Prostate gland (tissue), 2 donors: ENCODE measurements around the gene OOSP4A. TPM values are rescaled to one million over a fixed set of nuclear protein-coding genes. Genes with fewer than 3 reads are reported as not detected.
"Not testable (repeated sequence)": the region's sequence is repeated elsewhere in the genome, so short reads cannot be mapped to it uniquely, and the experiment has no call there.

Experiments used
- DNase-seq: peaks from one replicate; pipeline ENCODE4 v3.0.0-alpha.2; 2019; ENCODE audit warnings: low spot score
- H3K27ac ChIP-seq, 2 donors: fragments of 200-600 bp; sonication (generic); 2 replicates each; pipeline ENCODE4 v1.5.1; 2017 to 2019
- H3K27me3 ChIP-seq: fragments of 200-600 bp; sonication (generic); replicated peaks from 2 replicates; pipeline ENCODE4 v1.5.1; 2019; ENCODE audit not compliant: insufficient read depth
- H3K36me3 ChIP-seq, 2 donors: fragments of 200-600 bp; sonication (generic); 1 replicate in 1 of 2; 2 replicates in 1 of 2; pipeline versions ENCODE4 v1.5.1 to v1.8.1; 2017 to 2019
- H3K4me1 ChIP-seq: fragments of 200-600 bp; sonication (generic); replicated peaks from 2 replicates; pipeline ENCODE4 v1.5.1; 2019
- H3K4me3 ChIP-seq, 2 donors: fragments of 200-600 bp; sonication (generic); 2 replicates each; pipeline ENCODE4 v1.5.1; 2017 to 2019
- H3K9me3 ChIP-seq: fragments of 200-600 bp; sonication (generic); 2 replicates; pipeline ENCODE4 v1.5.1; 2017
- POLR2A ChIP-seq: fragments of 450-650 bp; IDR thresholded peaks from one replicate; pipeline ENCODE4 v1.6.1; 2016; ENCODE audit warnings: antibody characterized with exemption, mild to moderate bottlenecking
- POLR2AphosphoS5 ChIP-seq: sonication (generic); formaldehyde crosslinking; IDR thresholded peaks from one replicate; pipeline ENCODE4 v1.6.1; 2017; ENCODE audit warnings: antibody characterized with exemption
- WGBS: methylation state at CpG from one replicate; pipeline ENCODE4 v1.1.5; 2018; 5-methylcytosine and 5-hydroxymethylcytosine counted together
- intact Hi-C: fragments of 100-400 bp; cut with DNase I; formaldehyde crosslinking; loops from one replicate; pipeline ENCODE4 v1.14.2; 2022
- total RNA-seq, 2 donors: library from RNA; depleted of rRNA; stranded (reverse); fragments of >200 nt; gene quantifications; one replicate each; pipeline ENCODE4 v1.1.0, GENCODE V29; 2016
- TF ChIP-seq, protein P1 (sequence below), 4 experiments: fragments of 200-600 bp in 2 of 4; fragments of 450-650 bp in 2 of 4; sonication (generic) in 2 of 4; IDR thresholded peaks; 1 replicate in 3 of 4; 2 replicates in 1 of 4; pipeline ENCODE4 v1.5.1; 2016 to 2019; ENCODE audit warnings: antibody characterized with exemption in 4 of 4, mild to moderate bottlenecking in 2 of 4, moderate library complexity in 2 of 4

The OOSP4A gene
- total RNA-seq, 2 donors from 2014 or later, result not detected

DNA sequence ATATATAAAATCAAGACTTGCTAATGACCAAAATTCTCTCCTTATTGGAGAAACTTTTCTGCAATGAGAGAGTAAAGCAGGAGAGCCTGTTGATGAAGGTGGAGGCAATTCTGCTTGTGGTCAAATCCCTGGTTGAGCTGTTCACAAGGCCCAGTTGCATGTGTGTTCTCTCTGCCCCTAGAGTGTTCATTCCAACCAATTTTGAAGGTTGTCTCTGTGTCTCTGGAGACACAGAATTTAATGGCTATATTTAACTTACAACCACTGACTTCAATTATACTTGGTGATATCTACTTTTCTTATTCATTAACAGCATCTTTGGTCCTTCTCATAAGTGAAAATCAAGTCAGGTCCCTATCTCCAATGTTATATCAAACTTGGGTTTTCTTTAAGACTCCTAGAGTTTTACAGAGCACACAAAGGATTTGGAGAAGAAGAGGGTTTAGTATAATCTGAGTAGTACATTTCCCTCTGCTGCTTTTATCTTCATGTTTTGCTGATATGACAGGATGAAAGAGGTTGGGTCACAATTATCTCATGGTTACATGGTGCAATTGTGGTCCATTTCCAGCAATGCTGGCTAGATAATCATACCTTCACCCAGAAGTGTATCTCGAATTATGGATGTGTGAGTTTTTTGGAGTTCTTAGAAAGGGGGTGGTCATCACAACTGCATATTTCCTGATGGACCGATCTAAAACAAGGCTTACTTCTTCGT is 4.0 kb downstream of the OOSP4A start:
- no peak overlapping the region for H3K4me3 ChIP-seq
- no peaks in the 10 kb centered on the region for H3K9me3 ChIP-seq
- no peak for DNase-seq
- no peaks in the 10 kb centered on the region for H3K4me1 ChIP-seq
- no peaks in the 10 kb centered on the region for H3K36me3 ChIP-seq
- no peak overlapping the region for H3K27ac ChIP-seq
- WGBS, result 93% methylated on average over 3 of the region's 3 CpGs
- no peaks in the 10 kb centered on the region for H3K27me3 ChIP-seq
- intact Hi-C loops, result no loop called here
- no peak for TF ChIP-seq POLR2AphosphoS5
- no peak for TF ChIP-seq POLR2A
- TF ChIP-seq, protein P1, sequence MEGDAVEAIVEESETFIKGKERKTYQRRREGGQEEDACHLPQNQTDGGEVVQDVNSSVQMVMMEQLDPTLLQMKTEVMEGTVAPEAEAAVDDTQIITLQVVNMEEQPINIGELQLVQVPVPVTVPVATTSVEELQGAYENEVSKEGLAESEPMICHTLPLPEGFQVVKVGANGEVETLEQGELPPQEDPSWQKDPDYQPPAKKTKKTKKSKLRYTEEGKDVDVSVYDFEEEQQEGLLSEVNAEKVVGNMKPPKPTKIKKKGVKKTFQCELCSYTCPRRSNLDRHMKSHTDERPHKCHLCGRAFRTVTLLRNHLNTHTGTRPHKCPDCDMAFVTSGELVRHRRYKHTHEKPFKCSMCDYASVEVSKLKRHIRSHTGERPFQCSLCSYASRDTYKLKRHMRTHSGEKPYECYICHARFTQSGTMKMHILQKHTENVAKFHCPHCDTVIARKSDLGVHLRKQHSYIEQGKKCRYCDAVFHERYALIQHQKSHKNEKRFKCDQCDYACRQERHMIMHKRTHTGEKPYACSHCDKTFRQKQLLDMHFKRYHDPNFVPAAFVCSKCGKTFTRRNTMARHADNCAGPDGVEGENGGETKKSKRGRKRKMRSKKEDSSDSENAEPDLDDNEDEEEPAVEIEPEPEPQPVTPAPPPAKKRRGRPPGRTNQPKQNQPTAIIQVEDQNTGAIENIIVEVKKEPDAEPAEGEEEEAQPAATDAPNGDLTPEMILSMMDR (IDR thresholded peaks at IDR 0.05), result no peak

DNA sequence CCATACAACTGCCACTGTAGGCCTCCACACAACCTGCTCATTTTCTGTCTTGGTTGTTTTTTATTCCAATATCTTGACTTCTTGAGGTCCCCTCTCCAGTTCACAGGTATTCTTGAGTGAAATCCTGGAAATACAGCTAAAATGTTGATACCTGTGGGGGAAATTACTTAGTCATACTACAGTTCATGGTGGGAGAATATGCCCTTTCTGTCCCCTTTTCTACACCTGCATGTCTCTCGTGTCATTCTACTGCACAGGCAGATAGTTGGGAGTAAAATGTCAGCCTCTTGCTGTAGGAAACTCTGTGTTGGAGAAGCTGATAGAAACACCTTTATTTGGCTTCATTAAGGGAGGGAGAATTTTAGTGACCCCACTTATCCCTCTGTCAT is 4.6 kb downstream of the OOSP4A start:
- TF ChIP-seq POLR2A (no peak), POLR2AphosphoS5 (no peak)
- 83% methylated on average over 1 of the region's 1 CpG for WGBS
- intact Hi-C loops, result no loop called here
- Histone ChIP-seq H3K27ac (no peak overlapping the region), H3K4me1 (no peaks in the 10 kb centered on the region), H3K36me3 (no peaks in the 10 kb centered on the region), H3K9me3 (no peaks in the 10 kb centered on the region), H3K27me3 (no peaks in the 10 kb centered on the region), H3K4me3 (no peak overlapping the region)
- DNase-seq, result no peak

DNA sequence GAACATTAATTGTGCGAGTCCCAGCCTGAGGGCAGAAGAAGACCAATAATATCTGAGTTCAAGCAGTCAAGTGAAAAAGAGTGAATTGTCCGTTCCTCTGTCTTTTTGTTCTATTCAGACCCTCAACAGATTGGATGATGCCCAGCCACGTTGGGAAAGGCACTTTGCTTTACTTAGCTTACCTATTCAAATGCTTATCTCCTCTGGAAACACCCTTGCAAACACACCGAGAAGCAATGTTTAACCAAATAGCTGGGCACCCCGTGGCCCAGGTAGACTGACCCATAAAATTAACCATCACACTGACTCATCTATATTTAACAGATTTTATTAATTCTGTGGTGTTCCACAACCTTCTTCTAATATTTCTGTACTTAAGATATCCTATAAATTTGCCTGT is 9.3 kb downstream of the OOSP4A start:
- Histone ChIP-seq H3K27ac (no peak overlapping the region), H3K9me3 (no peaks in the 10 kb centered on the region), H3K36me3 (no peaks in the 10 kb centered on the region), H3K4me1 (no peaks in the 10 kb centered on the region), H3K4me3 (no peak overlapping the region), H3K27me3 (no peaks in the 10 kb centered on the region)
- DNase-seq, result no peak
- TF ChIP-seq POLR2A (no peak), POLR2AphosphoS5 (no peak)
- TF ChIP-seq, protein P1 (IDR thresholded peaks at IDR 0.05), result no peak
- intact Hi-C loops, result no loop called here
- WGBS, result 42% methylated on average over 5 of the region's 5 CpGs

DNA sequence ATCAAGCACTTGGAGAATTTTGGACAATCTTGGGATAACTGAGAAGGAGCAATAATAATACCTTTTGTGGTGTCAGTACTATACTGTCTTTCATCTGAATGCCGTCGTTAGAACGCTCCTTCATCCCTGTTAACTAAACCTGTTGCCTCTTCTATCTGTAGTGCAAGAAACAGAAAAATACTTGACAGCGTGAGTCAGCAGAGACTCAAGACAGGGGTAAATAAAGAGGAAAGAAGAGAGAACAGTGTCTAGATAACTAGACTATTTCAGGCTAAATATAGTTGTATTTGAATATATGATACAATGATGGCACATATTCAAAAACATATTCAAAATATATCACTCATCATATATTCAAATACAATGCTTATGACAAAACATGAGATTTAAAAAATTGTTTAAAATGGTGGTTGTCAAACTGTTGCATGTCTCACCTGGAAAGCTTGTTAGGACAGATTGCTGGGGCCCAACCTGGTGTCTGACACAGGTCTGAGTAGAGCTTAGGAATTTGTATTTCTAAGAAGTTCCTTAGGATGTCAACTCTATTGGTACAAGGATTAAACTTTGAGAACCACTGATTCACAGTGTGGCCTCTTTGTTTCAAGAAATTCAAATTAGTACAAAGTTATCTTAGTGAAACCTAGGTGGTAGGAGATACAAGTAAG is 17.4 kb downstream of the OOSP4A start:
- TF ChIP-seq, protein P1 (IDR thresholded peaks at IDR 0.05), result no peak
- TF ChIP-seq POLR2A (no peak), POLR2AphosphoS5 (no peak)

DNA sequence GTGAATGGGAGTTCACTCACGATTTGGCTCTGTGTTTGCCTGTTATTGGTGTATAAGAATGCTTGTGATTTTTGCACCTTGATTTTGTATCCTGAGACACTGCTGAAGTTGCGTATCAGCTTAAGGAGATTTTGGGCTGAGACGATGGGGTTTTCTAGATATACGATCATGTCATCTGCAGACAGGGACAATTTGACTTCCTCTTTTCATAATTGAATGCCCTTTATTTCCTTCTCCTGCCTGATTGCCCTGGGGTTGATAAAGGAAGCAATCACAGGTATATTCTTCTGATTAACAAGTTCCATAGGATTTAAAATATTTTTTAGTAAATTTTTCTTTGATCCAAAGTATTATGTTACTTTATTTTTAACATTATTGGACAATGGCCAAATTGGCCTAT is 18.2 kb downstream of the OOSP4A start:
- DNase-seq, H3K4me3 ChIP-seq, intact Hi-C loops, H3K27me3 ChIP-seq, H3K9me3 ChIP-seq, H3K4me1 ChIP-seq, H3K36me3 ChIP-seq, H3K27ac ChIP-seq: not testable (repeated sequence)
- WGBS, result 66% methylated on average over 4 of the region's 4 CpGs

More for the DNA sequence above, 17.4 kb downstream of the OOSP4A start:
- Histone ChIP-seq H3K27me3 (no peaks in the 10 kb centered on the region), H3K9me3 (no peaks in the 10 kb centered on the region), H3K4me1 (no peaks in the 10 kb centered on the region), H3K27ac (no peak overlapping the region), H3K36me3 (no peaks in the 10 kb centered on the region), H3K4me3 (no peak overlapping the region)
- 91% methylated on average over 4 of the region's 4 CpGs for WGBS
- no peak for DNase-seq
- intact Hi-C loops, result no loop called here

DNA sequence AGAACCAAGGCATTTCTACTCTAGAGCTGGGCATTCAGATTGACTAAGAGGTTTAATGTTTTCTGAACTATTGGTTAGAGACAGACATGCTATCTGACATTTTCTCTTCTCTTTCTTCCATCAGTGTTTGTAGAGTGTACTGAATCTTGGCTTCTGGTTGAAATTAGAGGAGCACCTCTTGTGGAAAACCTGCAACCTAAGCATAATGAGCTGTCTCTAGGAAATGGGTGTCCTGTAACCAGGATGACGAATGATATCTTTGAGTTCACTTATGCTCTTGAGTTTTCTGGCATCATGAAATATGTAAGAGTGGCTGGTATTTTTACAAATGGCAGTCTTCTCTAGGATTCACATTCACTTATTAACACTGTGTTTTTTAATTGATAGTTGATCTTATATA is 19.4 kb downstream of the OOSP4A start:
- 81% methylated on average over 1 of the region's 1 CpG for WGBS
- H3K4me3 ChIP-seq, result no peak overlapping the region
- TF ChIP-seq, protein P1 (IDR thresholded peaks at IDR 0.05), result no peak
- no peak for TF ChIP-seq POLR2A
- TF ChIP-seq POLR2AphosphoS5, result no peak
- H3K36me3 ChIP-seq, result no peaks in the 10 kb centered on the region
- DNase-seq, result no peak
- no peaks in the 10 kb centered on the region for H3K4me1 ChIP-seq
- no peaks in the 10 kb centered on the region for H3K27me3 ChIP-seq
- no peak overlapping the region for H3K27ac ChIP-seq
- intact Hi-C loops, result no loop called here
- H3K9me3 ChIP-seq, result no peaks in the 10 kb centered on the region
